CD14-positive monocyte (primary cell): ENCODE measurements around the gene TLX3. TPM values are rescaled to one million over a fixed set of nuclear protein-coding genes. Genes with fewer than 3 reads are reported as not detected.

Experiments used
- DNase-seq, 3 donors: peaks; one replicate each; pipeline ENCODE4 v3.0.0-alpha.2; 2011 to 2022
- H2AFZ ChIP-seq: 2 replicates; pipeline ENCODE4 v1.6.0; 2012; ENCODE audit warnings: mild to moderate bottlenecking, low read depth, low read length, inconsistent platforms; ENCODE audit not compliant: insufficient read depth, poor library complexity, severe bottlenecking
- H3K27ac ChIP-seq, 2 donors: 1 replicate in 1 of 2; 2 replicates in 1 of 2; pipeline ENCODE4 v1.5.1; 2012 to 2013; ENCODE audit warnings: low read length in 2 of 2, control low read depth in 1 of 2, inconsistent platforms in 1 of 2, low read depth in 1 of 2, mild to moderate bottlenecking in 1 of 2
- H3K27me3 ChIP-seq, 2 donors: one replicate each; pipeline versions ENCODE4 v1.6.0 to v1.6.1; 2011 to 2013; ENCODE audit warnings: low read length in 2 of 2; ENCODE audit not compliant: control insufficient read depth in 2 of 2, insufficient read depth in 2 of 2
- H3K36me3 ChIP-seq, 2 donors: replicated peaks in 1 of 2; 1 replicate in 1 of 2; 2 replicates in 1 of 2; pipeline versions ENCODE4 v1.5.1 to v1.6.1; 2012 to 2013; ENCODE audit warnings: low read length in 2 of 2, control low read depth in 1 of 2, inconsistent platforms in 1 of 2, mild to moderate bottlenecking in 1 of 2; ENCODE audit not compliant: insufficient read depth in 2 of 2, control insufficient read depth in 1 of 2
- H3K4me1 ChIP-seq, 2 donors: 1 replicate in 1 of 2; 2 replicates in 1 of 2; pipeline versions ENCODE4 v1.5.1 to v1.6.1; 2012 to 2013; ENCODE audit warnings: low read length in 2 of 2, control low read depth in 1 of 2, inconsistent platforms in 1 of 2, mild to moderate bottlenecking in 1 of 2, moderate library complexity in 1 of 2; ENCODE audit not compliant: insufficient read depth in 2 of 2, control insufficient read depth in 1 of 2
- H3K4me2 ChIP-seq: replicated peaks from 2 replicates; pipeline ENCODE3; 2012; ENCODE audit warnings: low read length, moderate library complexity, mild to moderate bottlenecking; ENCODE audit not compliant: poor library complexity, severe bottlenecking; ENCODE audit errors: extremely low read depth
- H3K4me3 ChIP-seq, 3 experiments: fragments of 200-600 bp in 1 of 3; sonication (generic) in 1 of 3; replicated peaks in 1 of 3; 1 replicate in 2 of 3; 2 replicates in 1 of 3; pipeline ENCODE4 v1.5.1; 2011 to 2013; ENCODE audit warnings: low read length in 3 of 3, mild to moderate bottlenecking in 3 of 3, control low read depth in 2 of 3, low read depth in 2 of 3, inconsistent platforms in 1 of 3, moderate library complexity in 1 of 3
- H3K79me2 ChIP-seq: 2 replicates; pipeline ENCODE4 v1.6.0; 2012; ENCODE audit warnings: mild to moderate bottlenecking, control low read depth, inconsistent platforms, low read length, moderate library complexity; ENCODE audit not compliant: insufficient read depth
- H3K9ac ChIP-seq: 2 replicates; pipeline ENCODE4 v1.6.0; 2017; ENCODE audit warnings: low read length, mild to moderate bottlenecking; ENCODE audit not compliant: insufficient read depth, poor library complexity, severe bottlenecking
- H3K9me3 ChIP-seq, 2 donors: replicated peaks in 1 of 2; 1 replicate in 1 of 2; 2 replicates in 1 of 2; pipeline versions ENCODE4 v1.5.1 to v1.6.1; 2012 to 2013; ENCODE audit warnings: low read length in 2 of 2, control low read depth in 1 of 2; ENCODE audit not compliant: control insufficient read depth in 1 of 2, insufficient read depth in 1 of 2
- H4K20me1 ChIP-seq: 2 replicates; pipeline ENCODE4 v1.6.0; 2012; ENCODE audit warnings: mild to moderate bottlenecking, low read length, control low read depth, moderate library complexity; ENCODE audit not compliant: insufficient read depth
- H3K27ac Mint-ChIP-seq, 7 donors: one replicate each; pipeline ENCODE4 v1.8.0; 2020; ENCODE audit warnings: mild to moderate bottlenecking in 7 of 7, mixed read lengths in 7 of 7, moderate library complexity in 6 of 7, inconsistent platforms in 2 of 7
- H3K27me3 Mint-ChIP-seq, 3 donors: one replicate each; pipeline ENCODE4 v1.8.0; 2021 to 2022; ENCODE audit warnings: low read depth in 3 of 3, mild to moderate bottlenecking in 3 of 3, mixed read lengths in 3 of 3, moderate library complexity in 3 of 3, inconsistent platforms in 1 of 3
- H3K36me3 Mint-ChIP-seq, 2 donors: one replicate each; pipeline ENCODE4 v1.8.0; 2020; ENCODE audit warnings: mixed read lengths in 2 of 2, inconsistent platforms in 1 of 2, mild to moderate bottlenecking in 1 of 2
- H3K4me1 Mint-ChIP-seq: one replicate; pipeline ENCODE4 v1.8.0; 2020; ENCODE audit warnings: mild to moderate bottlenecking, mixed read lengths
- H3K4me3 Mint-ChIP-seq, 2 donors: one replicate each; pipeline ENCODE4 v1.8.0; 2020; ENCODE audit warnings: mild to moderate bottlenecking in 2 of 2, mixed read lengths in 2 of 2, moderate library complexity in 1 of 2
- H3K9me3 Mint-ChIP-seq, 7 donors: one replicate each; pipeline ENCODE4 v1.8.0; 2020 to 2022; ENCODE audit warnings: mixed read lengths in 7 of 7, mild to moderate bottlenecking in 6 of 7, moderate library complexity in 6 of 7, inconsistent platforms in 2 of 7
- WGBS: methylation state at CpG from one replicate; pipeline ENCODE4 v1.1.5; 2013; ENCODE audit warnings: missing lambda C conversion rate; ENCODE audit not compliant: insufficient coverage; 5-methylcytosine and 5-hydroxymethylcytosine counted together
- intact Hi-C, 2 donors: fragments of 100-400 bp; cut with micrococcal nuclease; formaldehyde crosslinking; loops; one replicate each; pipeline versions ENCODE4 v1.15.0 to v1.15.1; 2023
- polyA plus RNA-seq, 3 donors: library from polyadenylated mRNA; depleted of rRNA in 1 of 3; unstranded in 2 of 3; stranded (reverse) in 1 of 3; fragments of 300-500 nt in 2 of 3; fragments of >200 nt in 1 of 3; fragmentation: Illumina TruSeq in 2 of 3; gene quantifications; 1 replicate in 2 of 3; 2 replicates in 1 of 3; pipeline ENCODE4 v1.2.3, GENCODE V29; 2012 to 2021
- TF ChIP-seq, protein P1 (sequence below): fragments of 200-600 bp; IDR thresholded peaks from one replicate; pipeline ENCODE4 v1.8.0; 2022; ENCODE audit warnings: antibody characterized with exemption, mild to moderate bottlenecking

TLX3 gene
- polyA plus RNA-seq, 3 donors = not detected

DNA sequence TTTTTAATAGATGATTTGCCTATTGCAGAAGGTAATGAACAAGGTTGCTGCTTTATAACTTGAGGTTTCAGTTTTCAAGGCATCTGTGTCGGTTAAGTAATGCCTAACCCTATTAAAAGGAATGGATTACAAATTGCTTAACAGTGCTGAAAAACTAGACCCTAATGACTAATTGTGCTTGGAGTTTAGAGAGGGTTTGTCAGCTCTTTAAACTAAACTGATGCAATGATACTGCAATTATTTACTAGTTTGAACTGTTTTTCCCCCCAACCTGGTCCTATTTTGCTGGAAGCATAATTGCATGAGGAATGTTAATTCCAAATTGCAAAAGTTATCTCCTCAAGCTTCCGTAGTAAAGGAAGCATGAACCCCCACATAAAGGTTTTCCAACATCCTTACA is 39.3 kb upstream of the TLX3 start:
- Mint-ChIP-seq H3K4me1 (no peaks in the 10 kb centered on the region), H3K27ac (no peak overlapping the region), H3K36me3 (no peaks in the 10 kb centered on the region), H3K4me3 (no peak overlapping the region), H3K27me3 (peaks cover 0 to 2% (median 0%) of the 10 kb centered on the region in 3 donors), H3K9me3 (peaks cover 0 to 2% (median 0%) of the 10 kb centered on the region in 7 donors)
- H3K9me3 ChIP-seq = no peaks in the 10 kb centered on the region
- no peaks in the 10 kb centered on the region for H3K79me2 ChIP-seq
- WGBS = no CpG with 5 or more reads among the region's 2 CpGs
- intact Hi-C loops = no loop called here
- no peaks in the 10 kb centered on the region for H4K20me1 ChIP-seq
- no peak overlapping the region for H3K4me2 ChIP-seq
- H3K27me3 ChIP-seq = no peaks in the 10 kb centered on the region
- H3K4me1 ChIP-seq = no peaks in the 10 kb centered on the region
- H3K27ac ChIP-seq = no peak overlapping the region
- TF ChIP-seq, protein P1, sequence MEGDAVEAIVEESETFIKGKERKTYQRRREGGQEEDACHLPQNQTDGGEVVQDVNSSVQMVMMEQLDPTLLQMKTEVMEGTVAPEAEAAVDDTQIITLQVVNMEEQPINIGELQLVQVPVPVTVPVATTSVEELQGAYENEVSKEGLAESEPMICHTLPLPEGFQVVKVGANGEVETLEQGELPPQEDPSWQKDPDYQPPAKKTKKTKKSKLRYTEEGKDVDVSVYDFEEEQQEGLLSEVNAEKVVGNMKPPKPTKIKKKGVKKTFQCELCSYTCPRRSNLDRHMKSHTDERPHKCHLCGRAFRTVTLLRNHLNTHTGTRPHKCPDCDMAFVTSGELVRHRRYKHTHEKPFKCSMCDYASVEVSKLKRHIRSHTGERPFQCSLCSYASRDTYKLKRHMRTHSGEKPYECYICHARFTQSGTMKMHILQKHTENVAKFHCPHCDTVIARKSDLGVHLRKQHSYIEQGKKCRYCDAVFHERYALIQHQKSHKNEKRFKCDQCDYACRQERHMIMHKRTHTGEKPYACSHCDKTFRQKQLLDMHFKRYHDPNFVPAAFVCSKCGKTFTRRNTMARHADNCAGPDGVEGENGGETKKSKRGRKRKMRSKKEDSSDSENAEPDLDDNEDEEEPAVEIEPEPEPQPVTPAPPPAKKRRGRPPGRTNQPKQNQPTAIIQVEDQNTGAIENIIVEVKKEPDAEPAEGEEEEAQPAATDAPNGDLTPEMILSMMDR = no peak
- no peak overlapping the region for H2AFZ ChIP-seq
- no peak overlapping the region for H3K9ac ChIP-seq
- no peak for DNase-seq
- H3K4me3 ChIP-seq = no peak overlapping the region
- no peaks in the 10 kb centered on the region for H3K36me3 ChIP-seq

DNA sequence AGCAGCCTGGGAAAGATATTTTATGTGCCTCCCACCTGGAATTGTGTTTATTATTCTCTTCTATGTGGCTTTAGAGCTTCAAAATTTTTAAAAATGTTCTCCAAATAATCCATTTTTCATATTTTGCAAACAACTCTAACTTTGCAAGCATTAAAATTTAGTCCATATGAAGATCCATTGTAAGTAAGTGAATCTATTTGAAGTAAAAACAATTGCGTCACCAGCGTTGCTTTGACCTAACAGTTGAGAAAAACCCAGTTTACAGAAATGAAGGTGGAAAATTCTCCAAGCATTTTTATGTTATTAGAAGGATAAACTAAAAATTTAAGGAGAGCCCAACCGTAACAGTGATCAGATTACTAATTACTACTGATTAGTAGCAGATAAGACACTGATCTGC is 38.9 kb upstream of the TLX3 start:
- intact Hi-C loops = no loop called here
- Histone ChIP-seq H2AFZ (no peak overlapping the region), H3K27me3 (no peaks in the 10 kb centered on the region), H3K9me3 (no peaks in the 10 kb centered on the region), H3K36me3 (no peaks in the 10 kb centered on the region), H3K4me2 (no peak overlapping the region), H3K27ac (no peak overlapping the region), H3K9ac (no peak overlapping the region), H3K4me1 (no peaks in the 10 kb centered on the region), H3K79me2 (no peaks in the 10 kb centered on the region), H3K4me3 (no peak overlapping the region), H4K20me1 (no peaks in the 10 kb centered on the region)
- H3K27me3 Mint-ChIP-seq = peaks cover 0 to 2% (median 0%) of the 10 kb centered on the region in 3 donors
- TF ChIP-seq, protein P1 = no peak
- DNase-seq = no peak
- no peaks in the 10 kb centered on the region for H3K4me1 Mint-ChIP-seq
- WGBS = no CpG with 5 or more reads among the region's 3 CpGs
- H3K9me3 Mint-ChIP-seq = peaks cover 0 to 2% (median 0%) of the 10 kb centered on the region in 7 donors
- H3K4me3 Mint-ChIP-seq = no peak overlapping the region
- no peaks in the 10 kb centered on the region for H3K36me3 Mint-ChIP-seq
- no peak overlapping the region for H3K27ac Mint-ChIP-seq
